Prostate gland (tissue), 2 donors: ENCODE data around the gene C2orf92. TPM values are rescaled to one million over a fixed set of nuclear protein-coding genes. Genes with fewer than 3 reads are reported as not detected.
A peak's percentile ranks its signal among the peaks of the same experiment; 100 is the strongest.

ENCODE experiments used
- DNase-seq: peaks from one replicate; pipeline ENCODE4 v3.0.0-alpha.2; 2019; ENCODE audit warnings: low spot score
- H3K27ac ChIP-seq, 2 donors: fragments of 200-600 bp; sonication (generic); 2 replicates each; pipeline ENCODE4 v1.5.1; 2017 to 2019
- H3K27me3 ChIP-seq: fragments of 200-600 bp; sonication (generic); replicated peaks from 2 replicates; pipeline ENCODE4 v1.5.1; 2019; ENCODE audit not compliant: insufficient read depth
- H3K36me3 ChIP-seq, 2 donors: fragments of 200-600 bp; sonication (generic); 1 replicate in 1 of 2; 2 replicates in 1 of 2; pipeline versions ENCODE4 v1.5.1 to v1.8.1; 2017 to 2019
- H3K4me1 ChIP-seq: fragments of 200-600 bp; sonication (generic); replicated peaks from 2 replicates; pipeline ENCODE4 v1.5.1; 2019
- H3K4me3 ChIP-seq, 2 donors: fragments of 200-600 bp; sonication (generic); 2 replicates each; pipeline ENCODE4 v1.5.1; 2017 to 2019
- H3K9me3 ChIP-seq: fragments of 200-600 bp; sonication (generic); 2 replicates; pipeline ENCODE4 v1.5.1; 2017
- POLR2A ChIP-seq: fragments of 450-650 bp; IDR thresholded peaks from one replicate; pipeline ENCODE4 v1.6.1; 2016; ENCODE audit warnings: antibody characterized with exemption, mild to moderate bottlenecking
- POLR2AphosphoS5 ChIP-seq: sonication (generic); formaldehyde crosslinking; IDR thresholded peaks from one replicate; pipeline ENCODE4 v1.6.1; 2017; ENCODE audit warnings: antibody characterized with exemption
- WGBS: methylation state at CpG from one replicate; pipeline ENCODE4 v1.1.5; 2018; 5-methylcytosine and 5-hydroxymethylcytosine counted together
- intact Hi-C: fragments of 100-400 bp; cut with DNase I; formaldehyde crosslinking; loops from one replicate; pipeline ENCODE4 v1.14.2; 2022
- total RNA-seq, 2 donors: library from RNA; depleted of rRNA; stranded (reverse); fragments of >200 nt; gene quantifications; one replicate each; pipeline ENCODE4 v1.1.0, GENCODE V29; 2016
- TF ChIP-seq, protein P1 (sequence below), 4 experiments: fragments of 200-600 bp in 2 of 4; fragments of 450-650 bp in 2 of 4; sonication (generic) in 2 of 4; IDR thresholded peaks; 1 replicate in 3 of 4; 2 replicates in 1 of 4; pipeline ENCODE4 v1.5.1; 2016 to 2019; ENCODE audit warnings: antibody characterized with exemption in 4 of 4, mild to moderate bottlenecking in 2 of 4, moderate library complexity in 2 of 4

C2orf92 gene
- total RNA-seq, 2 donors from 2014 or later, result 2.0 to 7.0 TPM

DNA sequence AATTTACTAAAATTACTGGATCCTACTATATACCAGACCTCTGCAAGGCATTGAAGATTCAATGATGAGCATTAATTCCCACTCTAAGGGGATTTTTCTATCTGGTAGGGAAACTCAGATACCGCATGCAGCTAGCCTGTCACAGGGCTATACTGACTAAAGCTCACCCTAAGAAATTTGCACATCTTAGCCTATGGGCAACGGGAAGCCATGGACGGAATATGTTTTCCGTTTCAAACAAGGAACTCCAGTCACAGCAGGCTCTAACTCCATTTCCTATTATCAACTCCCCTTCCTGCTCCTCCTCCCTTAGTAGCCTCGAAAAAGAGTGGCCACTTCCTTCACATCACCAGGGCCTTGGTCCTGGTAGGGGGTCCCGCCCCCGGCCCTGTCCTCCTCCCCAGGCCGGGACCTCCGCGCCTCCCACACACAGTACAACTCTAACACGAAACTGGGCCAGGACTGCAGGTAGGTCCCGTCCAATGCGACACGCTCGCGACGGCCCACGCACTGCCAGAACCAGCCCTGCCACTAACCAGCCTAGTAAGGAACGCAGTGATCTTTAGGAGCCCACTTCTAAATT is 24.3 kb upstream of the C2orf92 start:
- 10% methylated on average over 19 of the region's 19 CpGs for WGBS
- Histone ChIP-seq H3K4me3 (peak overlapping the region; percentile 82 to 96), H3K4me1 (no peaks in the 10 kb centered on the region), H3K27me3 (no peaks in the 10 kb centered on the region), H3K36me3 (peaks cover 6 to 7% of the 10 kb centered on the region in 2 donors), H3K9me3 (no peaks in the 10 kb centered on the region), H3K27ac (peak overlapping the region; percentile 92 to 95)
- TF ChIP-seq, protein P1, sequence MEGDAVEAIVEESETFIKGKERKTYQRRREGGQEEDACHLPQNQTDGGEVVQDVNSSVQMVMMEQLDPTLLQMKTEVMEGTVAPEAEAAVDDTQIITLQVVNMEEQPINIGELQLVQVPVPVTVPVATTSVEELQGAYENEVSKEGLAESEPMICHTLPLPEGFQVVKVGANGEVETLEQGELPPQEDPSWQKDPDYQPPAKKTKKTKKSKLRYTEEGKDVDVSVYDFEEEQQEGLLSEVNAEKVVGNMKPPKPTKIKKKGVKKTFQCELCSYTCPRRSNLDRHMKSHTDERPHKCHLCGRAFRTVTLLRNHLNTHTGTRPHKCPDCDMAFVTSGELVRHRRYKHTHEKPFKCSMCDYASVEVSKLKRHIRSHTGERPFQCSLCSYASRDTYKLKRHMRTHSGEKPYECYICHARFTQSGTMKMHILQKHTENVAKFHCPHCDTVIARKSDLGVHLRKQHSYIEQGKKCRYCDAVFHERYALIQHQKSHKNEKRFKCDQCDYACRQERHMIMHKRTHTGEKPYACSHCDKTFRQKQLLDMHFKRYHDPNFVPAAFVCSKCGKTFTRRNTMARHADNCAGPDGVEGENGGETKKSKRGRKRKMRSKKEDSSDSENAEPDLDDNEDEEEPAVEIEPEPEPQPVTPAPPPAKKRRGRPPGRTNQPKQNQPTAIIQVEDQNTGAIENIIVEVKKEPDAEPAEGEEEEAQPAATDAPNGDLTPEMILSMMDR (IDR thresholded peaks at IDR 0.05), result no peak
- TF ChIP-seq POLR2AphosphoS5, result no peak
- no peak for TF ChIP-seq POLR2A
- intact Hi-C loops, result loop anchor here (10.0 kb wide), 1 partner anchor 50 kb away; no protein-coding TSS in a partner anchor
- DNase-seq, result no peak

DNA sequence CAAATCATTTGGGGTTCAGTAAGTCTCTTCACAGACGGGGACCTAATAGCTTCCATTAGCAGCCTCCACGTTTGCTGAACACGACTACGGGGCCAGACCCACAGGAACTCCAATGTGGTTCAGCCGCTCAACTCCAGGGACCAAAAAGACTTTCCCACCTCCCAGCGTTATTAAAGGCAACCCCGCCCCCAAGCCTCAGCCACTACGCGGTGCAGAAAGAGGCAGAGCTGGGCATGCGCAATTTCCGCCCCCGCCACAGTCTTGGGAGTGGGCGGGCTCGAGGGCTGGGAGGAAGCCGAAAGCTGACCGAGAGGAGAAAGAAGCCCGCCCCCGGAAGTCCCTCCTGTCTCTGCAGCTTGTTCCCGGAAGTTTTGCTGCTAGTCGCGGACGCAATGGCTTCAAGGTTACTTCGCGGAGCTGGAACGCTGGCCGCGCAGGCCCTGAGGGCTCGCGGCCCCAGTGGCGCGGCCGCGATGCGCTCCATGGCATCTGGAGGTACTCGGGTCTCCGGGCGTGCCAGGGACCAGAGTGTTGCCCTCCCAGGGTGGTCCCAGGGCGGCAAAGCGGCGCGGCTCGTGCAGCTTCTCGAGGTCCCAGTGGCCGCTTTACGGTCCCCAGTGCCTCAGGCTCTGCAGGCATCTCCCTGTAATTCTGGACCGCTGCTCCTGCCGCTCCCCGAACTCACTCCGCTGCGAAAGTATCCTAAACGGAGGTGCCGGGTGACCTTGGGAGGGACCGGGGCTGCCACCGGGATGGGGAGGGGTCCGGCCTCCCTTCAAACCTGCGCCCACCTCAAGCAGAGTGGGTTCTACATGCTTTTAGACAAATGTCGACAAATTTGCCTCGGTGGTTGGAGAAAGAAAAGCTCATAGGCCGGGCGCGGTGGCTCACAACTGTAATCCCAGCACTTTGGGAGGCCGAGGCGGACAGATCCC is 23.6 kb upstream of the C2orf92 start, which contains the start of gene COX5B:
Gene COX5B (plus strand): TSS at position 368 of the 935 bp plus-strand sequence. CDS start 25 bp downstream, at position 393.
- Histone ChIP-seq H3K27me3 (no peaks in the 10 kb centered on the region), H3K4me1 (no peaks in the 10 kb centered on the region), H3K36me3 (peaks cover 6 to 7% of the 10 kb centered on the region in 2 donors), H3K4me3 (peak within 1 kb of the TSS; percentile 82 to 96), H3K9me3 (no peaks in the 10 kb centered on the region), H3K27ac (peak within 1 kb of the TSS; percentile 92 to 95)
- WGBS, result under 1% methylated on average over 34 of the region's 63 CpGs
- intact Hi-C loops, result loop anchor here (1.0 to 10.0 kb wide), 2 partner anchors 17 to 49 kb away; no protein-coding TSS in a partner anchor
- DNase-seq, result peak; percentile 99
- TF ChIP-seq POLR2AphosphoS5 (peak; percentile 98), POLR2A (peak; percentile 84)
- TF ChIP-seq, protein P1 (IDR thresholded peaks at IDR 0.05), result peak in 2 of 4 experiments; percentile 5 to 30

DNA sequence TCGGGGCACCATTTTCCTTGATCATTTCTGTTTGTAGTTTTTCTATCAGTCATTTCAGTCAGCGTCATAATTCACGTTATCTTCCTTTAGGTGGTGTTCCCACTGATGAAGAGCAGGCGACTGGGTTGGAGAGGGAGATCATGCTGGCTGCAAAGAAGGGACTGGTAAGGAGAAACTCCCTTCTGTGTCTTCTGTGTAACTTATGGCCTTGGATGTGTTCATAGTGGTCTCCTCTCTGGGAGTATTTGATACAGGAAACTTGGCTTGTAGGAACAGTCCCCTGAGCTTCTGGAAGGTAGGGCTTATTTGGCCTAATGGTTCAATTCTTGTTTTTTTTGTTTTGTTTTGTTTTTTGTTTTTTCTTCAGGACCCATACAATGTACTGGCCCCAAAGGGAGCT is 22.5 kb upstream of the C2orf92 start:
- Histone ChIP-seq H3K9me3 (no peaks in the 10 kb centered on the region), H3K4me3 (peak overlapping the region; percentile 82 to 96), H3K4me1 (no peaks in the 10 kb centered on the region), H3K36me3 (peaks cover 6 to 7% of the 10 kb centered on the region in 2 donors), H3K27ac (no peak overlapping the region), H3K27me3 (no peaks in the 10 kb centered on the region)
- TF ChIP-seq POLR2A (no peak), POLR2AphosphoS5 (no peak)
- TF ChIP-seq, protein P1 (IDR thresholded peaks at IDR 0.05), result no peak
- 84% methylated on average over 4 of the region's 4 CpGs for WGBS
- intact Hi-C loops, result loop anchor here (1.0 to 10.0 kb wide), 2 partner anchors 16 to 48 kb away; no protein-coding TSS in a partner anchor
- DNase-seq, result no peak

DNA sequence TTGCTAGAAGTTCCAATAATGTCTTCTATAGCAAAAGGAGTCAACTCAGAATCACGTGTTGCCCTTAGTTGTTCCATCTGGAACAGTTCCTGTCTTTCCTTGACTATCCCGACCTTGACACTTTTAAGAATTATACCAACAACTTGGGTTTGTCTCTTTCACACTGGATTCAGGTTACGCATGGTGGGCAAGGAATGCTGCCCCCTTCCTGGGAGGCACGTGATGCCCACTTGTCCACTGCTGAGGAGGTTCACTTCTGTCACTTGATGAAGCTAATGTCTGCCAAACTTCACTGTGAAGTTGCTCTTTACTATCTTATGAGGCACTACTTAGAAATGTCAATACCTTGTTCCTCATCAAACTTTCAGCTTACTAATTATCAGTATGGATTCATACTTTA is 18.4 kb upstream of the C2orf92 start:
- no peak for DNase-seq
- no peak overlapping the region for H3K4me3 ChIP-seq
- H3K4me1 ChIP-seq, result no peaks in the 10 kb centered on the region
- no peak overlapping the region for H3K27ac ChIP-seq
- no peaks in the 10 kb centered on the region for H3K27me3 ChIP-seq
- TF ChIP-seq, protein P1 (IDR thresholded peaks at IDR 0.05), result no peak
- TF ChIP-seq POLR2A, result no peak
- TF ChIP-seq POLR2AphosphoS5, result no peak
- no peaks in the 10 kb centered on the region for H3K9me3 ChIP-seq
- intact Hi-C loops, result no loop called here
- H3K36me3 ChIP-seq, result peaks cover 6 to 7% of the 10 kb centered on the region in 2 donors
- WGBS, result 78% methylated on average over 4 of the region's 4 CpGs
